OCI-LY3 (cell line): ENCODE data around the gene ZNF892.

Experiments used
- H2AFZ ChIP-seq: fragments of 200-600, 300-600 bp; shearing (Covaris generic); 2 replicates; pipeline ENCODE4 v1.6.0; 2014; ENCODE audit warnings: antibody characterized with exemption, low read depth, low read length
- H3K27ac ChIP-seq: fragments of 200-600, 300-600 bp; sonication (generic); 2 replicates; pipeline ENCODE4 v1.5.1; 2014; ENCODE audit warnings: mild to moderate bottlenecking, low read length, moderate library complexity, mixed read lengths
- H3K27me3 ChIP-seq: fragments of 200-600, 300-600 bp; sonication (generic); 2 replicates; pipeline ENCODE4 v1.6.1; 2014; ENCODE audit warnings: low read depth, low read length, mixed read lengths
- H3K36me3 ChIP-seq: fragments of 200-600, 300-600 bp; sonication (generic); replicated peaks from 2 replicates; pipeline ENCODE3; 2014; ENCODE audit warnings: low read depth, low read length, mixed read lengths
- H3K4me1 ChIP-seq: fragments of 300-600, 200-600 bp; sonication (generic); 2 replicates; pipeline ENCODE4 v1.6.1; 2014; ENCODE audit warnings: low read length, mixed read lengths
- H3K4me2 ChIP-seq: fragments of 200-600, 300-600 bp; sonication (generic); 2 replicates; pipeline ENCODE4 v1.6.1; 2014; ENCODE audit warnings: low read length, mixed read lengths
- H3K4me3 ChIP-seq: fragments of 300-600, 200-600 bp; sonication (generic); 2 replicates; pipeline ENCODE4 v1.5.1; 2014; ENCODE audit warnings: antibody characterized with exemption, mild to moderate bottlenecking, low read length, moderate library complexity
- H3K79me2 ChIP-seq: fragments of 300-600, 200-600 bp; shearing (Covaris generic); 2 replicates; pipeline ENCODE4 v1.6.1; 2014; ENCODE audit warnings: mild to moderate bottlenecking, low read length, mixed read lengths
- H3K9ac ChIP-seq: fragments of 300-600, 200-600 bp; shearing (Covaris generic); 2 replicates; pipeline ENCODE4 v1.6.0; 2014; ENCODE audit warnings: mild to moderate bottlenecking, low read length, moderate library complexity
- H3K9me3 ChIP-seq: fragments of 200-600, 300-600 bp; shearing (Covaris generic); 2 replicates; pipeline ENCODE4 v1.6.1; 2014; ENCODE audit warnings: low read length, mixed read lengths; ENCODE audit not compliant: insufficient read depth
- H4K20me1 ChIP-seq: fragments of 200-600, 300-600 bp; sonication (generic); 2 replicates; pipeline ENCODE4 v1.6.1; 2016; ENCODE audit warnings: low read length, mixed read lengths; ENCODE audit not compliant: insufficient read depth
- CTCF ChIP-seq: fragments of 200-600, 300-600 bp; sonication (generic); IDR thresholded peaks from 2 replicates; pipeline ENCODE4 v1.5.1; 2014; ENCODE audit warnings: antibody characterized with exemption, low read length, low read depth
- EZH2phosphoT487 ChIP-seq: fragments of 200-600 bp; shearing (Covaris generic); IDR thresholded peaks from 2 replicates; pipeline ENCODE4 v1.6.1; 2018; ENCODE audit warnings: antibody characterized with exemption, mixed run types, low read depth

Gene ZNF892

DNA sequence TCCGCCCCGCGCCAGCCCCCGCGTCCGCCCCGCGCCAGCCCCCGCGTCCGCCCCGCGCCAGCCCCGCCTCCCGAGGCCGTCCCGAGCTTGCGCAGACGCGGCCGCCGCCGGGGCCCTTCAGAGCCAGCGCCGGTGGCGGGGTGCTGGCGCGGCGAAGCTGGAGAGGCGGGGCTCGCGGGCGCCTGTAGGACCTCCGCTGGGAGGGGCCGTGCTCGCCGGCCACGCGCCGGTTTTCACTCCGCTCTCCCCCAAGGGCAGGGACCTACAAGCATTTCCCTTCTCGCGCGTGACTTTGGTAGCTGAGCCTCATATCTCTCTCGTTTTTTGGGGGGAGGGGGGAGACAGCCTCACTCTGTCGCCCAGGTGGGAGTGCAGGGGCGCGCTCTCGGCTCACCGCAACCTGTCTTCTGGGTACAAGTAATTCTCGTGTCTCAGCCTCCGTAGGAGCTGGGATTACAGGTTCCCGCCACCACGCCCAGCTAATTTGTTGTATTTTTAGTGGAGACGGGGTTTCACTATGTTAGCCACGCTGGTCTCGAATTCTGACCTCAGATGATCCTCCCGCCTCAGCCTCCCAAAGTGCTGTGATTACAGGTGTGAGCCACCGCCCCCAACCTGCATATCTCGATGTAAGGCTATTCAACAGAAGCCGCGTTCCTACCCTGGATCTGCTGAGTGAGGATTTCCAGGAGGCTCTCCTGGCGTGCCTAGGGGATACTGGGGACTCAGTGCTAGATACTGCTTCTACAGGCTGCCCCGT is 47.5 kb upstream of the ZNF892 start, which contains the start of gene ZNF514:
Gene ZNF514 (minus strand): TSS at position 159 of the 760 bp plus-strand sequence. CDS start 6,595 bp downstream, outside the sequence.
- Histone ChIP-seq H2AFZ (peak within 1 kb of the TSS; percentile 54; the same call in 1 of the 2 replicates), H3K4me1 (peaks cover 5% of the 10 kb centered on the region)

DNA sequence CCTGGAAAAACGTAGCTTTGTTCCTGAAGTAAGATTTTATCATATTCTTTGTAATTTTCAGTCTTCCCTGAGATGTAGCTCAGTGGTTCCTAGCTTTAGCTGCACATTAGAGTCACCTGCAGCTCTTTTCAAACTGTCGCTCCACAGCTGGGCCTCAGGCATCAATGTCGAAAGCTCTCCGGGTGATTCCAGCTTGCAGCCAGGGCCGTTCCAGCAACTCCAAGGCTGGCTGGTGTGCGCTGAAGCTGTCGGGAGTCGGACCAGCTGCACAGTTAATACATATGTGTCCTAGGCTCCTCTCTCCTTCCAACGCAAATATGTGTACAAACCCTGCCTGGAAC is 42.3 kb upstream of the ZNF892 start:
- peaks cover 12% of the 10 kb centered on the region for H3K79me2 ChIP-seq
- peaks cover 8% of the 10 kb centered on the region for H3K36me3 ChIP-seq
- peak overlapping the region; percentile 49 for H3K27ac ChIP-seq
- peak overlapping the region; percentile 68 for H3K4me2 ChIP-seq
- TF ChIP-seq CTCF (no peak), EZH2phosphoT487 (no peak)
- H3K9me3 ChIP-seq, result no peaks in the 10 kb centered on the region
- H4K20me1 ChIP-seq, result no peaks in the 10 kb centered on the region
- peaks cover 11% of the 10 kb centered on the region for H3K4me1 ChIP-seq
- H3K27me3 ChIP-seq, result no peaks in the 10 kb centered on the region
- H2AFZ ChIP-seq, result peak overlapping the region; percentile 90; the same call in 1 of the 2 replicates
- H3K9ac ChIP-seq, result peak overlapping the region; percentile 87
- peak overlapping the region; percentile 88 for H3K4me3 ChIP-seq

More for the DNA sequence above, 47.5 kb upstream of the ZNF892 start, which contains the start of gene ZNF514:
- Histone ChIP-seq H3K9ac (peak within 1 kb of the TSS; percentile 30), H3K27me3 (no peaks in the 10 kb centered on the region), H3K4me2 (peak within 1 kb of the TSS; percentile 75), H3K27ac (no peak within 1 kb of the TSS), H3K36me3 (peaks cover 12% of the 10 kb centered on the region), H3K79me2 (no peaks in the 10 kb centered on the region; the same call in 1 of the 2 replicates), H4K20me1 (no peaks in the 10 kb centered on the region), H3K4me3 (peak within 1 kb of the TSS; percentile 80), H3K9me3 (no peaks in the 10 kb centered on the region)
- no peak for TF ChIP-seq CTCF
- no peak for TF ChIP-seq EZH2phosphoT487

DNA sequence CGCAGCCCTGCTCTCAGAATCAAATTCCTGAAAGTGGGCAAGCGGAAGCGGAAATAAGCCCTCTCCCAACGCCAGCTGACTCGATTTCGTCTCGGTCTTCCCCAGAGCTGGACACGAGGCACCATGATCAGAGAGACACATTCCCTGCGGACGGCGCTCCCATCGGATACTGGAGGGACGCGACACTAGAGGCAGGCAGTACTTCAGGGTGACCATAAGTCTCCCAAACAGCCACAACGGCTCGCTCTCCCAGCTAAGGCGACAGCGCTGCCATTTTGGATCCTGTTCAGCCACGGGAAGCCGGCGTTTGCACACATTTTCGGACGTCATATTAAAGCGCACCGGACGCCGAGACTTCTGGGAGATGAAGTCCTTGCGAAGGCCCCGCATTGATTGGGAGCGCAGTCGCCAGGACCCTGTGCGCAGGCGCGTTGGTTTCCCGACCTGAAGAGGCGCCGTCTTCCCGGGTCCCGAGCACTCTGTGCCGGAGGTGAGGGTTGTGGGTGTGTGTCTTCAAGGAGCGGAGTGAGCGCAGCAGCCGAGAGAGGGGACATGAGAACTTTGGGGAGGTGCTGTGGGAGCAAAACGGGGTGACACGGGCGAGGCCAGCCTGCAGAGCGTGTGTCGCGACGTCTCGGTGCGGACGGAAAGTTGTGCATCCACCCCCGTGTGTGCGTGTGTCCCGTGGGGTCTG is 41.8 kb upstream of the ZNF892 start, which contains the start of gene ZNF2:
Gene ZNF2 (plus strand): TSS at position 439 of the 694 bp plus-strand sequence. CDS start 10,418 bp downstream, outside the sequence.
- H3K27me3 ChIP-seq, result no peaks in the 10 kb centered on the region
- peaks cover 8% of the 10 kb centered on the region for H3K36me3 ChIP-seq
- peak within 1 kb of the TSS; percentile 86 for H3K4me2 ChIP-seq
- H3K9me3 ChIP-seq, result no peaks in the 10 kb centered on the region
- H4K20me1 ChIP-seq, result no peaks in the 10 kb centered on the region
- peaks cover 12% of the 10 kb centered on the region for H3K79me2 ChIP-seq
- peak within 1 kb of the TSS; percentile 90 for H2AFZ ChIP-seq
- TF ChIP-seq CTCF (no peak), EZH2phosphoT487 (no peak)
- peaks cover 11% of the 10 kb centered on the region for H3K4me1 ChIP-seq
- peak within 1 kb of the TSS; percentile 87 for H3K9ac ChIP-seq
- peak within 1 kb of the TSS; percentile 49 for H3K27ac ChIP-seq
- H3K4me3 ChIP-seq, result peak within 1 kb of the TSS; percentile 88
